WERI-Rb-1 (cell line): Measurements from ENCODE around the gene ARHGAP21.

ENCODE experiments used
- DNase-seq: peaks from one replicate; pipeline ENCODE4 v3.0.0-alpha.2; 2020
- H3K27ac ChIP-seq: fragments of 250-450 bp; sonication (Bioruptor Pico); 2 replicates; pipeline ENCODE4 v1.5.1; 2020; ENCODE audit warnings: mild to moderate bottlenecking, moderate library complexity
- H3K27me3 ChIP-seq: fragments of 250-450 bp; sonication (Bioruptor Pico); 2 replicates; pipeline ENCODE4 v1.5.1; 2021; ENCODE audit warnings: mild to moderate bottlenecking, low read depth, moderate library complexity; ENCODE audit not compliant: insufficient read depth, severe bottlenecking
- H3K36me3 ChIP-seq: fragments of 250-450 bp; sonication (Bioruptor Pico); 2 replicates; pipeline ENCODE4 v1.5.1; 2020; ENCODE audit warnings: mild to moderate bottlenecking, moderate library complexity
- H3K4me3 ChIP-seq: 2 replicates; pipeline ENCODE4 v1.5.1; 2011; ENCODE audit warnings: low read depth, mild to moderate bottlenecking, control low read depth, low read length
- H3K9me3 ChIP-seq: fragments of 250-450 bp; sonication (Bioruptor Pico); 2 replicates; pipeline ENCODE4 v1.5.1; 2021; ENCODE audit warnings: mild to moderate bottlenecking, moderate library complexity; ENCODE audit not compliant: severe bottlenecking
- CTCF ChIP-seq: IDR thresholded peaks from 2 replicates; pipeline ENCODE4 v1.5.1; 2011; ENCODE audit warnings: low read depth, mild to moderate bottlenecking, control low read depth, inconsistent platforms, low read length

The ARHGAP21 gene

GRCh38 chr10:24720096-24720495 is 3.6 kb downstream of the ARHGAP21 start:
- H3K27me3 ChIP-seq, result no peaks in the 10 kb centered on the region
- no peaks in the 10 kb centered on the region for H3K36me3 ChIP-seq
- no peaks in the 10 kb centered on the region for H3K9me3 ChIP-seq
- no peak overlapping the region for H3K4me3 ChIP-seq
- no peak for TF ChIP-seq CTCF
- no peak for DNase-seq
- no peak overlapping the region for H3K27ac ChIP-seq

- no peak overlapping the region for H3K27ac ChIP-seq
- H3K27me3 ChIP-seq, result no peaks in the 10 kb centered on the region
- H3K9me3 ChIP-seq, result no peaks in the 10 kb centered on the region
- no peak overlapping the region for H3K4me3 ChIP-seq
- no peak for DNase-seq
- TF ChIP-seq CTCF, result no peak
- no peaks in the 10 kb centered on the region for H3K36me3 ChIP-seq
These were observed 5.4 kb downstream of the ARHGAP21 start for GRCh38 chr10:24718031-24718855.

- no peaks in the 10 kb centered on the region for H3K9me3 ChIP-seq
- no peak for DNase-seq
- no peak overlapping the region for H3K4me3 ChIP-seq
- H3K27me3 ChIP-seq, result no peaks in the 10 kb centered on the region
- H3K36me3 ChIP-seq, result no peaks in the 10 kb centered on the region
- no peak for TF ChIP-seq CTCF
- no peak overlapping the region for H3K27ac ChIP-seq
These were observed 7.4 kb downstream of the ARHGAP21 start for GRCh38 chr10:24716295-24716694.

GRCh38 chr10:24715246-24715769 is 8.4 kb downstream of the ARHGAP21 start:
- no peak for TF ChIP-seq CTCF
- H3K4me3 ChIP-seq, result no peak overlapping the region
- H3K36me3 ChIP-seq, result no peaks in the 10 kb centered on the region
- H3K27me3 ChIP-seq, result no peaks in the 10 kb centered on the region
- no peak for DNase-seq
- no peaks in the 10 kb centered on the region for H3K9me3 ChIP-seq
- no peak overlapping the region for H3K27ac ChIP-seq

- no peaks in the 10 kb centered on the region for H3K36me3 ChIP-seq
- H3K27ac ChIP-seq, result no peak overlapping the region
- DNase-seq, result no peak
- no peaks in the 10 kb centered on the region for H3K9me3 ChIP-seq
- H3K4me3 ChIP-seq, result no peak overlapping the region
- TF ChIP-seq CTCF, result no peak
- H3K27me3 ChIP-seq, result no peaks in the 10 kb centered on the region
These were observed 10.6 kb downstream of the ARHGAP21 start for GRCh38 chr10:24713086-24713485.
